Body of pancreas (tissue), 4 donors: ENCODE data around the gene ARHGEF28.

Experiments used
- CTCF ChIP-seq, 7 experiments: fragments of 450-650 bp in 4 of 7; fragments of 200-600 bp in 3 of 7; sonication (generic) in 3 of 7; IDR thresholded peaks; one replicate each; pipeline ENCODE4 v1.5.1; 2016 to 2019; ENCODE audit warnings: antibody characterized with exemption in 7 of 7
- POLR2A ChIP-seq, 3 donors: fragments of 450-650 bp; IDR thresholded peaks; one replicate each; pipeline ENCODE4 v1.6.1; 2016; ENCODE audit warnings: antibody characterized with exemption in 3 of 3, mild to moderate bottlenecking in 2 of 3

GRCh38 chr5:73835726-73836125 is 209.7 kb downstream of the ARHGEF28 start:
- no peak for TF ChIP-seq CTCF (IDR thresholded peaks at IDR 0.05)
- no peak for TF ChIP-seq POLR2A (IDR thresholded peaks at IDR 0.05)
